ENCODE data around the gene RPL18A. TPM values are rescaled to one million over a fixed set of nuclear protein-coding genes. Genes with fewer than 3 reads are reported as not detected.

Gene RPL18A
- total and polyA plus RNA-seq, 8 donors = 854 to 4,061 (median 1,544) TPM

GRCh38 chr19:17889609-17890214 lies 30.0 kb downstream of the RPL18A start:
- Histone ChIP-seq H3K27me3 (peaks cover 0 to 67% (median 11%) of the 10 kb centered on the region in 3 donors), H3K27ac (no peak overlapping the region), H3K36me3 (no peaks in the 10 kb centered on the region), H3K4me3 (no peak overlapping the region), H3K4me1 (no peaks in the 10 kb centered on the region), H3K9me3 (no peaks in the 10 kb centered on the region)
- peak in 1 of 2 donors; percentile 83 for DNase-seq
- no peak for TF ChIP-seq POLR2A (IDR thresholded peaks at IDR 0.05)
- TF ChIP-seq POLR2AphosphoS5 (IDR thresholded peaks at IDR 0.05) = no peak
- TF ChIP-seq EP300 (IDR thresholded peaks at IDR 0.05) = no peak
- TF ChIP-seq, protein P1, sequence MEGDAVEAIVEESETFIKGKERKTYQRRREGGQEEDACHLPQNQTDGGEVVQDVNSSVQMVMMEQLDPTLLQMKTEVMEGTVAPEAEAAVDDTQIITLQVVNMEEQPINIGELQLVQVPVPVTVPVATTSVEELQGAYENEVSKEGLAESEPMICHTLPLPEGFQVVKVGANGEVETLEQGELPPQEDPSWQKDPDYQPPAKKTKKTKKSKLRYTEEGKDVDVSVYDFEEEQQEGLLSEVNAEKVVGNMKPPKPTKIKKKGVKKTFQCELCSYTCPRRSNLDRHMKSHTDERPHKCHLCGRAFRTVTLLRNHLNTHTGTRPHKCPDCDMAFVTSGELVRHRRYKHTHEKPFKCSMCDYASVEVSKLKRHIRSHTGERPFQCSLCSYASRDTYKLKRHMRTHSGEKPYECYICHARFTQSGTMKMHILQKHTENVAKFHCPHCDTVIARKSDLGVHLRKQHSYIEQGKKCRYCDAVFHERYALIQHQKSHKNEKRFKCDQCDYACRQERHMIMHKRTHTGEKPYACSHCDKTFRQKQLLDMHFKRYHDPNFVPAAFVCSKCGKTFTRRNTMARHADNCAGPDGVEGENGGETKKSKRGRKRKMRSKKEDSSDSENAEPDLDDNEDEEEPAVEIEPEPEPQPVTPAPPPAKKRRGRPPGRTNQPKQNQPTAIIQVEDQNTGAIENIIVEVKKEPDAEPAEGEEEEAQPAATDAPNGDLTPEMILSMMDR (IDR thresholded peaks at IDR 0.05) = no peak
- intact Hi-C loops (cut with DNase I; ENCODE audit: low total_unique reads) = no loop called here
- 28 to 40% (median 30%) methylated on average over 18 of the region's 18 CpGs for WGBS, 5 donors

DNA sequence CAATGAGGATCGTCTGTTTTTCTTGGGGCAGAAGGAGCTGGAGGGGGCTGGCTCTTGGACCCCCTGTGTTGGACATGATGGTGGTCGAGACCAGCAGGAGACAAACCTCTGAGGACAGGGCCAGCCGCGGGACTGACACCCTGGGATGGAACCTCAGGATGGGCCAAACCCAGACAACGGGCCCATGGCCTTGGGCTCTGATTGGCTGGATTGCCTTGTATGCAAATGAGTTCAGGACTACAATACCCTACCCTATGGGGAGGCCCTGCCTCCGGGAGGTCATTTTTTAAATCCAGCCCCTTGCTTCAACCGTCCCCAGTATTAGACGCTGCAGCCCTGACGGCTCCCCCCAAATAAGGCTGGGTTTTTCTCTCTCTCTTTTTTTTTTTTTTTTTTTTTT lies 34.1 kb downstream of the RPL18A start:
- Histone ChIP-seq H3K4me3 (no peak overlapping the region), H3K9me3 (no peaks in the 10 kb centered on the region), H3K27ac (no peak overlapping the region), H3K4me1 (no peaks in the 10 kb centered on the region), H3K27me3 (peaks cover 0 to 93% (median 14%) of the 10 kb centered on the region in 3 donors), H3K36me3 (no peaks in the 10 kb centered on the region)
- TF ChIP-seq POLR2A (IDR thresholded peaks at IDR 0.05) (no peak), EP300 (IDR thresholded peaks at IDR 0.05) (no peak), POLR2AphosphoS5 (IDR thresholded peaks at IDR 0.05) (no peak)
- TF ChIP-seq, protein P1 (IDR thresholded peaks at IDR 0.05) = no peak
- no peak for DNase-seq
- WGBS, 5 donors = 74 to 79% (median 78%) methylated on average over 9 of the region's 9 CpGs
- intact Hi-C loops (cut with DNase I; ENCODE audit: low total_unique reads) = no loop called here

DNA sequence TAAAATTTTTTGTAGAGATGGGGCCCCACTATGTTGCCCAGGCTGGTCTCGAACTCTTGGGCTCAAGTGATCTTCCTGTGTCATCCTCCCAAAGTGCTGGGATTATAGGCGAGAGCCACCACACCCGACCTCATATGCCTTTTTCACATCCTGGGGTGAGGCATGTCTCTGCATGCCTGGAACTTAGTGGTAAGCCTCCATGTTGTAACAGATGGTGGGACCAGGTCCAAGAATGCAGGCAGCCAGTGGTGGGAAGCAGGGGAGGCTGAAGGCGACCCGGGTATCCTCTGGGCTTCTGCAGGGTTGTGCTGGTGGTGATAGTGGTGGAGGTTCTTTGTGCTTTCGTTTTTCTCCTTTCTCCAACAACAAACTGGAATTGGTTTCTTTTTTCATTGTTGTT lies 43.0 kb downstream of the RPL18A start:
- no peak for DNase-seq
- Histone ChIP-seq H3K4me3 (no peak overlapping the region), H3K27ac (no peak overlapping the region), H3K27me3 (peaks cover 0 to 43% (median 0%) of the 10 kb centered on the region in 3 donors), H3K9me3 (peaks cover 0 to 5% (median 4%) of the 10 kb centered on the region in 4 donors), H3K4me1 (no peaks in the 10 kb centered on the region), H3K36me3 (no peaks in the 10 kb centered on the region)
- TF ChIP-seq EP300 (IDR thresholded peaks at IDR 0.05) = no peak
- TF ChIP-seq, protein P1 (IDR thresholded peaks at IDR 0.05) = no peak
- intact Hi-C loops (cut with DNase I; ENCODE audit: low total_unique reads) = no loop called here
- 64 to 71% (median 69%) methylated on average over 6 of the region's 6 CpGs for WGBS, 5 donors

DNA sequence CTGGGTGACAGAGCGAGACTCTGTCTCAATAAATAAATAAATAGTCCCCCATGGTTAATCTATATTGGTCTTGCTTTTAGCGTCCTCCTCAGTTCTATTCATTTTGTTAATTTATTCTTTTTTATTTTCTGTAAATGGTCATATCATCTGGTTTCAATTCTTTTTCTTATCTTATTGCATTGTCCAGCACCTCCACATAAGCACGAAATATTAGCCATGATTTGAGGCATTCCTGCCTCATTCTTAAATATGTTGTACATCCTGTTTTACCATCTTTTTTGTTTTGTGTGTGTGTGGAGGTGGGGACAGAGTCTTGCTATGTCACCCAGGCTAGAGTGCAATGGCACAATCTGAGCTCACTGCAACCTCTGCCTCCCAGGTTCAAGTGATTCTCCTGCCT lies 48.5 kb downstream of the RPL18A start:
- Histone ChIP-seq H3K36me3 (no peaks in the 10 kb centered on the region), H3K27me3 (peaks cover 0 to 19% (median 0%) of the 10 kb centered on the region in 3 donors), H3K4me3 (no peak overlapping the region), H3K27ac (no peak overlapping the region), H3K4me1 (no peaks in the 10 kb centered on the region), H3K9me3 (peaks cover 0 to 20% (median 20%) of the 10 kb centered on the region in 4 donors)
- intact Hi-C loops (cut with DNase I; ENCODE audit: low total_unique reads) = no loop called here
- 88 to 95% (median 94%) methylated on average over 3 of the region's 3 CpGs for WGBS, 5 donors
- DNase-seq = no peak
- TF ChIP-seq, protein P1 (IDR thresholded peaks at IDR 0.05) = no peak
- TF ChIP-seq EP300 (IDR thresholded peaks at IDR 0.05) (no peak), POLR2A (IDR thresholded peaks at IDR 0.05) (no peak), POLR2AphosphoS5 (IDR thresholded peaks at IDR 0.05) (no peak)
